ENCODE data around the gene SCRN1.
"Not testable (repeated sequence)": the region's sequence is repeated elsewhere in the genome, so short reads cannot be mapped to it uniquely, and the experiment has no call there.

SCRN1 gene

DNA sequence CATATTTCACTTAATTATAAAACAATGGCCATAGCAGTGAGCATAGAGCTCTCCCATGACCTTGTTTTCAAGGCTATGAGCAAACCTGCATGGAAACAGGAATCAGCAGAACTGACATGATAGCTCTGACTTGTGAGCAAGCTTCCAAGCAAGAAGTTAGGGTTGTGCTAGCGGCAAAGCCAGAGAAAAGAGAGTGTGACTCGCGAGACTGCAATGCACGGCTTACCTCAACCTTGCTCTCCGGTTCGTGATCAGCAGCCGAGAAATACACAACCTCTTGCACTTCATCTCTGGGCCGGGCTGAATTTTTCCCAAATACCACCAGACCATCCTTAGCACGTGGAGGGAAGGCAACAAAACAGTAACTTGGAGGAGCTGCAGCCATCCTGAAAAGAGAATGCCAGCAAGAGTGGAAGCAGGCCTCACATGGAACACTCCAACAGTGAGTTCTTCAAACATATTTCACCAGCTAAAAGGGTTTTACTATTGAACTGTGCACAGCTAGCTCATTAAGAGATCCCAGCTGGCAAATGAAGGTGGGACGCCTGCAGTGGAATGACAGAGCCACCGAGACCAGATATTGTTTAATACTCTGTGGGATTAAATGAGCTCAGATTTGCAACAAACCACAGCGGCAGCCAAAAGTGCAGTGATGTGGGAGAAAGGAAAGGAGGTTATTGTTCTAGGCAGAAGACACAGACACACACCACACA is 20.8 kb downstream of the SCRN1 start:
- no peaks in the 10 kb centered on the region for H3F3A ChIP-seq (ENCODE audit: insufficient read depth, low read length)

DNA sequence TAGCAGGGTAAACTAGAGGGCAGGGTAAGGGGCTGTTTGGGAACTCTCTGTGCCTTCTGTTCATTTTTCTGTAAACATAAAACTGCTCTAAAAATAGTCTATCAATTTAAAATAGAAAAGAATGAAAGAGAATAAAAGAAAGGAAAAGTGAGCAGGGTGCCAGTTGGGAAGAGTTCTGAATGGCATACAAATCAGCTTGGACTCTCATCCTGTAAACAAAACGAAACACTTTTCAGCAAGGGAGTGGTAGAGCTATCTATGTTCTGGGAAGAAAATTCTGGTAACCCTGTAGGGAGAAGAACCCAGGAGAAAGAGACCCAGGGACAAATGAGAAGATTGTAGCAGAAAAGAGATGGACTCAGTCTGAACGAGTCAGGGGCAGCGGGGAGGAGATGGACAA is 24.6 kb downstream of the SCRN1 start:
- Histone ChIP-seq H3F3A (ENCODE audit: insufficient read depth, low read length) (no peaks in the 10 kb centered on the region), H3K4me1 (ENCODE audit: low read length) (no peaks in the 10 kb centered on the region), H3K36me3 (replicated peaks; ENCODE audit: insufficient read depth, low read length) (no peaks in the 10 kb centered on the region), H2AFZ (ENCODE audit: low read length) (no peak overlapping the region), H3K27ac (ENCODE audit: low read length) (no peak overlapping the region), H3K9me2 (replicated peaks; ENCODE audit: insufficient read depth, low read length) (no peaks in the 10 kb centered on the region), H3K4me3 (ENCODE audit: low read length) (no peak overlapping the region), H4K20me1 (ENCODE audit: insufficient read depth, low read length) (no peaks in the 10 kb centered on the region), H3K79me2 (ENCODE audit: low read length) (no peaks in the 10 kb centered on the region), H3K9ac (ENCODE audit: low read length) (no peak overlapping the region), H3K27me3 (replicated peaks; ENCODE audit: insufficient read depth, low read length) (no peaks in the 10 kb centered on the region), H3K9me3 (replicated peaks; ENCODE audit: insufficient read depth, low read length) (no peaks in the 10 kb centered on the region), H3K4me2 (ENCODE audit: low read depth, low read length) (no peak overlapping the region)
- DNase-seq, result no peak
- TF ChIP-seq, protein P1, sequence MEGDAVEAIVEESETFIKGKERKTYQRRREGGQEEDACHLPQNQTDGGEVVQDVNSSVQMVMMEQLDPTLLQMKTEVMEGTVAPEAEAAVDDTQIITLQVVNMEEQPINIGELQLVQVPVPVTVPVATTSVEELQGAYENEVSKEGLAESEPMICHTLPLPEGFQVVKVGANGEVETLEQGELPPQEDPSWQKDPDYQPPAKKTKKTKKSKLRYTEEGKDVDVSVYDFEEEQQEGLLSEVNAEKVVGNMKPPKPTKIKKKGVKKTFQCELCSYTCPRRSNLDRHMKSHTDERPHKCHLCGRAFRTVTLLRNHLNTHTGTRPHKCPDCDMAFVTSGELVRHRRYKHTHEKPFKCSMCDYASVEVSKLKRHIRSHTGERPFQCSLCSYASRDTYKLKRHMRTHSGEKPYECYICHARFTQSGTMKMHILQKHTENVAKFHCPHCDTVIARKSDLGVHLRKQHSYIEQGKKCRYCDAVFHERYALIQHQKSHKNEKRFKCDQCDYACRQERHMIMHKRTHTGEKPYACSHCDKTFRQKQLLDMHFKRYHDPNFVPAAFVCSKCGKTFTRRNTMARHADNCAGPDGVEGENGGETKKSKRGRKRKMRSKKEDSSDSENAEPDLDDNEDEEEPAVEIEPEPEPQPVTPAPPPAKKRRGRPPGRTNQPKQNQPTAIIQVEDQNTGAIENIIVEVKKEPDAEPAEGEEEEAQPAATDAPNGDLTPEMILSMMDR (IDR thresholded peaks at IDR 0.05; ENCODE audit: low read length), result no peak
- TF ChIP-seq EZH2 (optimal IDR thresholded peaks at IDR 0.05; ENCODE audit: low read depth, low read length) (no peak), EZH2phosphoT487 (IDR thresholded peaks at IDR 0.05; ENCODE audit: low read length) (no peak)

More for the DNA sequence above, 20.8 kb downstream of the SCRN1 start:
- H3K36me3 ChIP-seq (replicated peaks; ENCODE audit: insufficient read depth, low read length), result no peaks in the 10 kb centered on the region
- no peak for DNase-seq
- H3K27ac ChIP-seq (ENCODE audit: low read length), result no peak overlapping the region
- TF ChIP-seq EZH2phosphoT487 (IDR thresholded peaks at IDR 0.05; ENCODE audit: low read length) (no peak), EZH2 (optimal IDR thresholded peaks at IDR 0.05; ENCODE audit: low read depth, low read length) (no peak)
- TF ChIP-seq, protein P1 (IDR thresholded peaks at IDR 0.05; ENCODE audit: low read length), result no peak
- no peaks in the 10 kb centered on the region for H4K20me1 ChIP-seq (ENCODE audit: insufficient read depth, low read length)
- no peak overlapping the region for H3K9ac ChIP-seq (ENCODE audit: low read length)
- H3K79me2 ChIP-seq (ENCODE audit: low read length), result no peaks in the 10 kb centered on the region
- H3K27me3 ChIP-seq (replicated peaks; ENCODE audit: insufficient read depth, low read length), result no peaks in the 10 kb centered on the region
- H3K9me3 ChIP-seq (replicated peaks; ENCODE audit: insufficient read depth, low read length), result no peaks in the 10 kb centered on the region
- no peaks in the 10 kb centered on the region for H3K4me1 ChIP-seq (ENCODE audit: low read length)
- H3K4me2 ChIP-seq (ENCODE audit: low read depth, low read length), result no peak overlapping the region
- no peaks in the 10 kb centered on the region for H3K9me2 ChIP-seq (replicated peaks; ENCODE audit: insufficient read depth, low read length)
- H3K4me3 ChIP-seq (ENCODE audit: low read length), result no peak overlapping the region
- no peak overlapping the region for H2AFZ ChIP-seq (ENCODE audit: low read length)

DNA sequence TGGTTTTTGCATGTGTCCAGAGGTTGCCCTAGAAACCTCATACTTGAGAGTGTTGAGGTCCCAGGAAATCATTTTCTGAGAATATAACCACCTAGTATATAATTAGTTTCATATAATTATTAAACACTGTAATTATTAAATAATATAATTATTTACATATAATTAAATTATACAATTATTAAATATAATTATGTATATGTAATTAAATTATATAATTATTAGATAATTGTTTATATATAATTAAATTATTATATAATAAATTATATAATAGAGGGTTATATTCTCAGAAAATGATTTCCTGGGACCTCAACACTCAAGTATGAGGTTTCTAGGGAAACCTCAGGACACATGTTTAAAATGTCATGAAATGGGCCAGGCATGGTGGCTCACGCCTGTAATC is 27.6 kb downstream of the SCRN1 start:
- no peaks in the 10 kb centered on the region for H3K9me3 ChIP-seq (replicated peaks; ENCODE audit: insufficient read depth, low read length)

DNA sequence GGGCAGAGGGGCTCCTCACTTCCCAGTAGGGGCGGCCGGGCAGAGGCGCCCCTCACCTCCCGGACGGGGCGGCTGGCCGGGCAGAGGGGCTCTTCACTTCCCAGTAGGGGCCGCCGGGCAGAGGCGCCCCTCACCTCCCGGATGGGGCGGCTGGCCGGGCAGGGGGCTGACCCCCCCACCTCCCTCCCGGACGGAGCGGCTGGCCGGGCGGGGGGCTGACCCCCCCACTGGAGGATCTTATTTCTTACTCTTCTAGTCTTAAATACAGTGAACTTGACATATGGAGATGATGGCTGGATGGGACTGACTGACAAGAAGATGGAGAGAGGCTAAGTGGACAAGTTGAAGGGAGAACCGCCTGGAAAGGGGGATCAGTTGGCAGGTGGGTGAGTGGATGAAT is 28.0 kb downstream of the SCRN1 start:
- H3K27ac ChIP-seq (ENCODE audit: low read length); H3K36me3 ChIP-seq (replicated peaks; ENCODE audit: insufficient read depth, low read length); H3K79me2 ChIP-seq (ENCODE audit: low read length); H3F3A ChIP-seq (ENCODE audit: insufficient read depth, low read length); DNase-seq; H3K27me3 ChIP-seq (replicated peaks; ENCODE audit: insufficient read depth, low read length); H3K9me3 ChIP-seq (replicated peaks; ENCODE audit: insufficient read depth, low read length); H3K4me3 ChIP-seq (ENCODE audit: low read length); H3K9me2 ChIP-seq (replicated peaks; ENCODE audit: insufficient read depth, low read length); H3K9ac ChIP-seq (ENCODE audit: low read length); H3K4me2 ChIP-seq (ENCODE audit: low read depth, low read length); H2AFZ ChIP-seq (ENCODE audit: low read length); H4K20me1 ChIP-seq (ENCODE audit: insufficient read depth, low read length); H3K4me1 ChIP-seq (ENCODE audit: low read length): not testable (repeated sequence)

More for the DNA sequence above, 27.6 kb downstream of the SCRN1 start:
- Histone ChIP-seq H4K20me1 (ENCODE audit: insufficient read depth, low read length) (no peaks in the 10 kb centered on the region), H3K4me2 (ENCODE audit: low read depth, low read length) (no peak overlapping the region), H3K36me3 (replicated peaks; ENCODE audit: insufficient read depth, low read length) (no peaks in the 10 kb centered on the region), H3K27ac (ENCODE audit: low read length) (no peak overlapping the region), H3F3A (ENCODE audit: insufficient read depth, low read length) (no peaks in the 10 kb centered on the region), H3K79me2 (ENCODE audit: low read length) (no peaks in the 10 kb centered on the region), H3K4me3 (ENCODE audit: low read length) (no peak overlapping the region), H3K9me2 (replicated peaks; ENCODE audit: insufficient read depth, low read length) (no peaks in the 10 kb centered on the region), H2AFZ (ENCODE audit: low read length) (no peak overlapping the region), H3K4me1 (ENCODE audit: low read length) (no peaks in the 10 kb centered on the region), H3K27me3 (replicated peaks; ENCODE audit: insufficient read depth, low read length) (no peaks in the 10 kb centered on the region), H3K9ac (ENCODE audit: low read length) (no peak overlapping the region)
- TF ChIP-seq EZH2phosphoT487 (IDR thresholded peaks at IDR 0.05; ENCODE audit: low read length) (no peak), EZH2 (optimal IDR thresholded peaks at IDR 0.05; ENCODE audit: low read depth, low read length) (no peak)
- TF ChIP-seq, protein P1 (IDR thresholded peaks at IDR 0.05; ENCODE audit: low read length), result no peak
- no peak for DNase-seq
